GM18517 (cell line): ENCODE measurements around the gene ENC1.
"Not testable (repeated sequence)": the region's sequence is repeated elsewhere in the genome, so short reads cannot be mapped to it uniquely, and the experiment has no call there.

Source experiments
- ATAC-seq: cut with Tn5 transposase; IDR thresholded peaks from one replicate; pipeline ENCODE4 v1.9.1; 2021; ENCODE audit warnings: mild to moderate bottlenecking, moderate library complexity; ENCODE audit not compliant: unreplicated experiment

ENC1 gene, protein sequence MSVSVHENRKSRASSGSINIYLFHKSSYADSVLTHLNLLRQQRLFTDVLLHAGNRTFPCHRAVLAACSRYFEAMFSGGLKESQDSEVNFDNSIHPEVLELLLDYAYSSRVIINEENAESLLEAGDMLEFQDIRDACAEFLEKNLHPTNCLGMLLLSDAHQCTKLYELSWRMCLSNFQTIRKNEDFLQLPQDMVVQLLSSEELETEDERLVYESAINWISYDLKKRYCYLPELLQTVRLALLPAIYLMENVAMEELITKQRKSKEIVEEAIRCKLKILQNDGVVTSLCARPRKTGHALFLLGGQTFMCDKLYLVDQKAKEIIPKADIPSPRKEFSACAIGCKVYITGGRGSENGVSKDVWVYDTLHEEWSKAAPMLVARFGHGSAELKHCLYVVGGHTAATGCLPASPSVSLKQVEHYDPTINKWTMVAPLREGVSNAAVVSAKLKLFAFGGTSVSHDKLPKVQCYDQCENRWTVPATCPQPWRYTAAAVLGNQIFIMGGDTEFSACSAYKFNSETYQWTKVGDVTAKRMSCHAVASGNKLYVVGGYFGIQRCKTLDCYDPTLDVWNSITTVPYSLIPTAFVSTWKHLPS

DNA sequence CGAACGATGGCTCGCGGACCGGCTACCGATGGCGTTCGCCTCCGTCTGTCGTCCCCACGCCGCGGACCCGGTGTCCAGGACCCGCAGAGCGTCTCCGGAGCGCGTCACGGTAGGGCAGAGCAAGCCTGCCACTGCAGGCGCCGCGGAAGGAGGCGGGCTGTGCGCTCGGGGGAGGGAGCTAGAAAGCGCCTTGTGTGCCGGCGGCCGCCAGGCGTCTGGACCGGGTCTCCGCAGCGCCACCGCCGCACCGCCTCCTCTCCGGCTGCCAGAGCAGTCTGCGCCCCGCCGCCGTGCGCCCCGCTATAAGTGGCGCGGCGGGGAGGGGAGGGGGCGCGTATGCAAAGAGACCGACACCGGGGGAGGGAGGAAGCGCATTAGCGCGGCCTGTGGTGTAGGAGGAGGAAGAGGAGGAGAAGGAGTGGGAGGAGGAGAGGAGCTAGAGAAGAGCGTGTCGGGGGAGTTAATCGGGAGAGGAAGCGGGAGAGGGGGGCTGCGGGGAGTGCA is at the start of gene ENC1:
ENC1 (minus strand) TSS at position 279 of the 504 bp plus-strand sequence. CDS start 4,243 bp downstream, outside the sequence.
- peak; percentile 51 for ATAC-seq

DNA sequence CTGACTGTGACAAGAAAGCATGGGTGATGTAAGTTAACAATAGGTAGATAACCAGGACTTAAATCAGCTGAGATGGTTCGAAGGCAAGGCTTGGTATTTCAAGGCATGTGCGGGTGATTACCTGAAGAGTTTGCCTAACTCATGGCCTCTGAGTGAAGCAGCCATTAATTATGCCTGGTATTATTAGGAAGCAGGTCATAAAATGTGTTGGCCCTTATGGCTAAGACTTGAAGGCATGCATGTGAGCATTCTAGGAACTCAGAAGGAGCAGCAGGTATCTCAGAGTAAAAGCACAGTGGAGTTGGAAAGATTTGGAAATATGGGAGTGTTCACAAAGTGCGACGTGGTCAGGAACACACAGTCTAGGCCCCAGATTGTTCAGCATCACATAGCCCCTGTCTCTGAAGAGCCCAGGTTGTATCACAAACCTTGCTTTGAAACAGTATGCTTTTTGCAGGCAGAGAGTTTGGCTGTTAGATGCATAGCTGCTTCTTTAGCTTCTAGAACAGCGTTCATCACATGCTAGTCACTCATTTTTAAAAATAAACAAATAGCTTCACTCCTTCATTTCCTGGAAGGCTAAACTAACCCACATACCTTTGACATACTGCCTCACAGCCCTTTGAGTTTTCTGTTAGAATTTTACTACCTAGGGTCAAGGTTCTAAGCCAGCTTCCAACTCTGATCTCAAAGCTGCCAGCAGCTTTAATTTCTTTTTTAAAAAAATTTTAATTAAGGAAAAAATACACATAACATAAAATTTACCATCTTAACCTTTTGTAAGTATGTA is 46.6 kb upstream of the ENC1 start:
- ATAC-seq: no peak

DNA sequence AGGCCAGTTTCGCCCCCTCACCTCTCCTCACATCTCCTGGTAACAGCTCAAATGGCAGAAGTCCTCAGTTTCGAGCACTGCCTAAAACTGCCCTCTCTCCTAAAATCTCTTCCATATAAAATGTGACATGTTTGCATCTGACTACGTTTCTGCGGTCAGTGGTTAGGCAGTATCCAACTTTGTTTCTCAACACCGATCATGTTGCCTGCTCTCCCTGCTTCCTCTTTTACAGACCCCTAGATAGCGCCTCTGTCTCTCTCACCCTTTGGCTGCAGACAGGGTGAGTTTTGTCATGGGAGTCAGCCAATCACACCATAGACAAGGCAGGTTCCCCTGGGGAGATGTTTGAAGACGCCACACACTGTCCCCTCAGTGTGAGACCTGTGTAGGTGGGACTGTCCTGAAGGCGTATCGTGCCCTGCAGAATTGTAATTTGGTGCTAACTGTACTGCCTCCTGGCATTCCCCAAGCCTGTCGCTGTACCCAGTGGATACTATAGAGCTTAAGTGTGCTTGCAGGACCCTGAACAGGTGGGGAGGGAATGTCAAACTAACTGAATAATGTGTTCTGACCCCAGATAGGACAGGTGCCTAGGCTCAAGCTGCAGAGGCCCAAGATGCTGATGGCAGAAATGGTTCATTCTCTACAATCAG is 45.6 kb upstream of the ENC1 start:
- peak; percentile 54 for ATAC-seq

DNA sequence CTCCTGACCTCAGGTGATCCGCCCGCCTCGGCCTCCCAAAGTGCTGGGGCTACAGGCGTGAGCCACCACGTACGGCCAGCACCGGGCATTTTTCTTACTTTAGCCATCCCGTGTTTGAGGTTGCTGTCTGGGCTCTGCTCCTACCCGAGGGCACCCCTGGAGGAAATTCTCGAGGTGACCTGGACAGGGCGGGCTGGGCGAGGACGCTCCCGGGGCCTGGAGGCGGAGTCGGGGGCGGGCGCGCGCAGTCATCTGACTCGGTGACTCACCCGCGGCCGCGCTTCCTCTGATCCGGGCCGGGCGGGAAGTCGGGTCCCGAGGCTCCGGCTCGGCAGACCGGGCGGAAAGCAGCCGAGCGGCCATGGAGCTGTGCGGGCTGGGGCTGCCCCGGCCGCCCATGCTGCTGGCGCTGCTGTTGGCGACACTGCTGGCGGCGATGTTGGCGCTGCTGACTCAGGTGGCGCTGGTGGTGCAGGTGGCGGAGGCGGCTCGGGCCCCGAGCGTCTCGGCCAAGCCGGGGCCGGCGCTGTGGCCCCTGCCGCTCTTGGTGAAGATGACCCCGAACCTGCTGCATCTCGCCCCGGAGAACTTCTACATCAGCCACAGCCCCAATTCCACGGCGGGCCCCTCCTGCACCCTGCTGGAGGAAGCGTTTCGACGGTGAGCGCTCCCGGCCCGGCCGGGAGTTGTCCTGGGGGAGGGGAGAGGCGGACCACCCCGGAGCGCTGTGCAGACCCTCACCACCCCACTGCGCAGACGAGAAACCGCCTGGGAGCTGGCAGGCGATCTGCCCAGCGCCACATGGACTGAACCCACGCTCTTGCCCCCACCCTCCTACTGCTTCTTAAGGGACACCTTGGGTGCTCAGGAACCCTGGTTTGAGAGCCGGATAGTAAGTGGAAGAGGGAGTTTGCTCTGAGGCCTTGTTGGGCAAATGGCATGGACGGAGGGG is 44.6 kb upstream of the ENC1 start, which contains the start of gene HEXB:
HEXB (plus strand) TSS at position 334 of the 952 bp plus-strand sequence; CDS start at position 362, 28 bp downstream.
- peak; percentile 63 for ATAC-seq

DNA sequence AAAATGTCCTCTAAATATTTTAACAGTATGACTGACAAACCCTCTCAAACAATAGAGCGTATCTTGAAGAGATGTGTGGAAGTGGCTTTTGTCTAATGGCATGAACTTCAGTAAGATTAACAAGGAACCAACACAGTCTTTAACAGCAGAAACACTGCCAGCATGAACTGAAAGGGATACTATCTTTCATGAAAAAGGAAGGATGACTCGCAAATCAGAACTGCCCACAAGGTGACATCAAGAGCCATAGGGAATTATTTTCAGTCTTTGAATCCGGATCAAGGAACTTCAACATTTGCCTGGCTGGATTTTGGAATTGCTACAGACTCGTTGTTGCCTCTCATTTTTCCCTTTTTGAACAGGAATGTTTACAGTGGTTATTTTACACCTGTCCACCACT is 39.4 kb upstream of the ENC1 start:
- no peak for ATAC-seq

DNA sequence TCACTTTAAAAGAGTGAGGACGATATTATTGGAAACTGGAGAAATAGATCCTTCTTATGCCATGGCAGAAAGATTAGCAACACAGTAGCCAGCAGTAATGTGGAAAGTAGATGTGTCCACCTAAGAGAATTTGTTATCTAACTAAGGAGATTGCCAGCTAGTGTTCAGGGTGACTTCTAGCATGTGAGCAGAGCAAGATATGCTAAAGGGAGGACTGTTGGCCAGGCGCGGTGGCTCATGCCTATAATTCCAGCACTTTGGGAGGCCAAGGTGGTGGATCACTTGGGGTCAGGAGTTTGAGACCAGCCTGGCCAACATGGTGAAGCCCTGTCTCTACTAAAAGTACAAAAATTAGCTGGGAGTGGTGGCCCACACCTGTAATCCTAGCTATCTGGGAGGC is 38.8 kb upstream of the ENC1 start:
- ATAC-seq: not testable (repeated sequence)

DNA sequence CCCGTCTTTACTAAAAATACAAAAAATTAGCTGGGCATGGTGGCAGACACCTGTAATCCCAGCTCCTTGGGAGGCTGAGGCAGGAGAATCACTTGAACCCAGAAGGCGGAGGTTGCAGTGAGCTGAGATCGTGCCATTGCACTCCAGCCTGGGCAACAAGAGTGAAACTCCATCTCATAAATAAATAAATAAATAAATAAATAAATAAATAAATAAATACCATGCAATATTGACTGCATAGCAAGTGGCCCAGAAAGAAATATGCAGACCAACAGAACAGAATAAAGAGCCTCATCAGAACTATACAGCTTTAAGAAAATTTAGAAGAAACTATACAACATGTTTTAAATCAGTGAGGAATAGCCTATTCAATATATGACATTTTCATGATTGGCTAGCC is 37.6 kb upstream of the ENC1 start:
- not testable (repeated sequence) for ATAC-seq

DNA sequence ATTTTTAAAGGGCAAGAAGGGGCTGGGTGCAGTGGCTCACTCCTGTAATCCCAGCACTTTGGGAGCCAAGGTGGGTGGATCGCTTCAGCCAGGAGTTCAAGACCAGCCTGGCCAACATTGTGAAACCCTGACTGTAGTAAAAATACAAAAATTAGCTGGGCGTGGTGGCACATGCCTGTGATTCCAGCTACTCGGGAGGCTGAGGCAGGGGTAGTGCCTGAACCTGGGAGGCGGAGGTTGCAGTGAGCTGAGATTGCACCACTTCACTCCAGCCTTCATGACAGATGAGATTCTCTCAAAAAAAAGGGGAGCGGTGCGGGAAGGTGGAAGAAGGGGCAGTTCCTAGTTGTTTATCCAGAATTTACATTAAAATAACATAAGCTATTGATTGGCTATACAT is 35.9 kb upstream of the ENC1 start:
- not testable (repeated sequence) for ATAC-seq

DNA sequence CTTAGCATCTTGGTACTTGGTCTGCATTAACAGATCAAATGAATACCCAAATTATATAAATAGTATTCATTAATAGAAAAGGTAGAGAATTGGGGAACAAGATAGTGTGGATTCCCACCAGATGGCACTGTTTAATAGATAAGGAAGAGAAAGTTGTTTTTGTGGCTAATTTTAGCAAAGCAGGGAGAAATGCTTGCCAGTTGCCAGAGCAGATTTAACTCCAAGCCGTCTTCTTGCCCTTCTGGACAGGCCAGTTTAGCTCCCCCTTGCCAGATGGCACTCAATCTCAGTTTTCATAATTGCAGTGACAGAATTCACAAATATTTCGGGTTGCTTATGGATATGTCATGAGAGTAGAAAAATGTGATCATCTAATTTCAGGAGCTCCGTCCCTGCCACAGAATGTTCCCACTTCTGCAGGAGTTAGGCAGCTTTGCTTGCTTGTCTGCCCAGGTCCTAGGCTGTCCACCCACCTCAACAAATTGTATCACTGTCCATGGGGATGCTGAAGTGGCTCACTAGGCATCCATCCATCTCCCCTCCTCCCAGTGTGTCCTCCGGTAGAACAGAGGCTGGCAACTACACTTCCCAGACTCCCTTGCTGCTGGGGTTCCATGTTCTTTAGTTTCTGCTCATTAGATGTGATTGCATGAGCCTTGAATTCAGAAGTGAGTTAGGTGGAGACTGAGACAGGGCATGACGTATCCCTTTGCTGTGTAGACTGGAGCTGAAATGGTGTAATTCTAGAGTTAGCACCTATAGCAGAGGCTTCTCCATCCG is 32.7 kb upstream of the ENC1 start:
- ATAC-seq: no peak

DNA sequence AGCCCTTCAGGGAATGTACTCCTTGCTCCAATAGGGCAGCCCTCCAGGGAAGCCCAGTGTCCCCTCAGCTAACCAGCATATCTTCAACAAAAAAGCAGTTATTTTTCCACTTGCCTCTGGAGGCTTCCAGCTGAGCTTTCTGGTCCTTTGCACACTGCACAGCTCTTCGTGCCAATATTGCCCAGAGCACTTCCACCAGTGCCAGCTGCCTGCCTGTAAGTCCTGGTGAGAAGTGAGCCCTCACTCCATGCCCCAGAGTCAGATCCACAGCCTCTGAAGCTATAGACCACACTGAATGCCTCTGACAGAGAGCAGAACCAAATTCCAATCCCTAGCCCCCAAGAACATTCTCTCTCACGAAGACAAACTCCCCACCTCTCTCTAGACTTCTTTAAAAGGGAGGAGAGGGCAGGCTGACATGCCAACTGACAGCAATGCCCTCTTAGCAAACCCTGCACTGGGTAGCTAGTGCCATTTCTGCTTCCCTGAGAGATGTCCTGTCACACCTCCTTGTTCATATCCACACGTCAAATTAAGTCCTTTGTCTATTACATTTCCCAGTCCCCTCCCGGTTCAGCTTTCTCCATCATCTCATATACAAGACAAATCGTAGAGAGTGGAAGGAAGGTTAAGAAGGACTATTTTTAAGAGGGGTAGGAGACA is 31.8 kb upstream of the ENC1 start:
- no peak for ATAC-seq

DNA sequence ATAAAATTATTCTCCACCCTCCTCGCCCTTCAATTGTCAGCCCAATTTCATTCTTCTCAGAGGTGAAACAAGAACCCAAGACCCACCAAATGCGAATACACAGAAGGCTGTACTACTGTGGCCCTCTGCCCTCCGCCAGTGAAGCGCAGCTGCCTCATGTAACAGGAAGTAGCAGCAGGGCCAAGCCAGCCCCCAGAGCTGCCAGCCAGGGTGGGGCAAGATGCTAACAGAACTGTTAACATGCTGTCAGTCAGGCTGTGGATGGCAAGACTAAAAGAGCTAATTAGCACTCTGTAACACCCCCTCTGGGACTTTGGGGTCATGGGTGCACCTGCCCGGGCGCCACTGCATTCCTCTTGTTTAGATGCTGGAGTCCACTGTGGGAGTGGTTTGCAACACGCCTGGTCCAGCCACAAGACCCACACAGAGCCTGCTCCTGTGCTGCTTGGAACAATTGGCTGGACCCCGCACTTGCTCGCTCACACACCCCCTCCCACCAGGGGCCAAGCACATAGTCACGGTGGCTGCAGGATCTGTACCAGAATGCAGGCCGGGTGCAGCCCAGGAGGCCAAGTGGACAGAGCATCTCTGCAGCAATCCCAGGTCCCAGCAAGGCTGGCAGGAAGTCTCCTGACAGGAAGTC is 30.0 kb upstream of the ENC1 start:
- no peak for ATAC-seq

DNA sequence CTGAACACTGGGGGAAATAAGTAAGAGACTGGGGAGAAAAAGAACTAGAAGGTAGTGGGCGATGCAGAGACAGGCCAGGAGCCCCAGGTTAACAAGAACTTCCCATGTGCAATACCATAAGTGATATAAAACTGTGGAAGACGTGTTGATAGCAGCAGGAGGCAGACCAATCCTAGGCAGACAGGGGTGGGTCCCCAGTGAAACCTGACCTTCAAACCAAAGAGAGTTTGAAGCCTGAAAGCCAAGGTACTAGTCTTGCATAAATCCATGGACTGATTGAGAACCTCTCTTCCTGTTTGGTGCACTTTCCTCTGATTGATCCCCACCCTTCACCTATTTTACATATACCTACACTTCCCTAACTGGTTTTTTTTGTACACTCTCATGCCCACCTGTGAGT is 29.3 kb upstream of the ENC1 start:
- ATAC-seq: no peak

DNA sequence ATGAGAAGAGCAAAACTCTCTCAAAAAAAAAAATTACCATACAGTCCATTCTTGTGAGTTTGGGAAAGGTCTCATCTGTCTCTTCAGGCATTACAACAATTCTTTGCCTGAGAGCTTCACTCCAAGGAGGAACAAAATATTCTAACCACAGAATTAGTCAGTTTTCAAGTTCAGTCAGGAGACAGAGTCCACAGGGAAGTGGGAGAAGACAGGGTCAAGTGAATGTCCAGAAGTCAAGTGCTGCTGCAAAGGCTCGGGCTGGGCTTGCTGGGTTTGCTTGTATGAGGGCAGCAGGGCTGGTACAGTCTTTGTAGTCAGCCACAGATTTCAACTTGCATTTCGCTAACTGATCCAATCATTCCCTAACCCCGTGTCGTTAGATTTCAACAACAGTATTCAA is 26.9 kb upstream of the ENC1 start:
- ATAC-seq: no peak

DNA sequence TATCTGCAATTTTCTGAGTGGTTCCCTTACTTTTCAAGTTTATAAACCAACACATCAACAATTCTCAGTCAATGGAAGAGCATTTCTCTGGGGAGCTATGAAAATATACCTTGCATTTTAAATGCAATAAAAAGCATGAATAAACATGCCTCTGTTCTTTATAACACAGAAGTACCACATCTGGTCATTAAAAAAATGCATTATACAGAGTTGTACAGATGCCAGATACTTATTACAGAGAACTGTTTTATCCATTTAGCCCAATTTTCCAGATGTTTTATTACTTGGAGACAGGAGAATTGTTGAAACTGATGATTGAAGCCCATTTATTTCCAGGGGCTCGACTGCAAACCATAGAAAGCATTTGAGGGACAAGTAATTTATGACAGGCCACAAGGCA is 25.3 kb upstream of the ENC1 start:
- no peak for ATAC-seq

DNA sequence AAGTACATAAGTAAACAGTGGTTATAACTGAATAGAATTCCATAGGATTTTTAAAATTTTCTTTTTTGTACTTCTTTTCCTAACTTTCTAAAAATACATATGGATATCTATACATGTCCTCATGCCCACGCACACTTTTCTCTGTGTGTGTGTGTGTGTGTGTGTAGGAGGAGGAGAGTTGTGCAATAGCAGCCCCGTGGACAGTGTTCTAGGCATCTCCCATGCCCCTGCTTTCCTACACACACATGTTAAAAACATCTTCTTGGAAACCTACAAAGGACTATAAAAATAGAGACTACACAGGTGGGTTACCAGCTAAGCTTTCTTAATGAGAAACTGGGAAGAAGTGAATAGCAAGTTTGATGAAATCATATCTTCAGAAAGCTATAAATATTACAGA is 24.7 kb upstream of the ENC1 start:
- ATAC-seq: no peak

DNA sequence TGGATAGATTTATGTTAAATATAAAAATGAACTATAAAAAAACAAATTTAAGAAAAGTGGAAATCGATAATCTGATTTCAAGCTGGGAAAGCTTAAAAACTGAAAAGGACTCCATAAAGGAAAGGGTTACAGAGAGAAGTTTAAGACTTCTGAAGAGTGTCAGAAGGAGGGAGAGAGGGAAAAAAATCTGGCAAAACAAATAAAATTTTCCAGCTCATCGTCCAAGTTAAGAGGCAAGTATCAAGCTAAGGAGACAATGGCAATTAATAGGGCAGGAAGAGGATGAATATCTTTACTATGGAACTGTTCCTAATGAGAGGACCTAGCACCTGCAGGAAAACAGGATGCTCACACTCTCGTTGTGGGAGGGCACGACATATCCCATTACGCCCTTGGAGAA is 24.0 kb upstream of the ENC1 start:
- no peak for ATAC-seq

DNA sequence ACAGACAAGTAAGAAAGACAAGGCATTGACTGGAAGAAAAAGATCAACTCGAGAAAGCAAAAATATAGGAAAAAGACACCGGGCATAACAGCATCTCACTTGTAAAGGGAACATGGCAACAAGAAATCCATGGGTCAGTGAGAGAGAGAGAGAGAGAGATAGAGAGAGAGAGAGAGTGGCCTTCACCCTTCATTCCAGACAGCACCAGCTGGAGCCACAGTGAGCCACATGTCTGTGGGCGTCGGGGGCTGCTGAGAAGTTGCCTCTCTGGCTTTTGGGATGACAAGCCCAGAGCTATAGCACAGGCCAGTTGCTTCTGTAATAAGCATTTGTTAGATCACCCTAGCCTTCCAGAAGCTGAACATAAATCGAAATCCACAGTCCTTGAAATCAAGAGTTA is 20.3 kb upstream of the ENC1 start:
- ATAC-seq: no peak

DNA sequence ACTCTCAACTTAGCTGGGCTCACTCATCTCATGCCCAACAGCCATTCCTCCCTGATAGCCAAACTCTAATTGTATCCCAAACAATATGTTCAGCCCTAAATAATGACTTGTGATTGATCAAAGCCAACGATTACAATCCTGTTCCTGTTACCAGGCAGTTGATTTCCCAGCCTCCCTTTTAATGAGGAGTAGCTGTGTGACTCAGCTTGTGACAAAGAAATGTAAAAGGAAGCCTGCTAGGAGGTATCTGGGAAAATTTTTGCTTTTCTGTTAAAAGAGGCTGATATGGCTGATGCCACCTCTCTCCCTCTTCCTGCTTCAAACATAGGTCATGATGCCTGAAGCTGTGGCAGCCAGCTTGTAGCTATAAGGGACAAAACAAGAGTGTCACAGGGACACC is 19.6 kb upstream of the ENC1 start:
- no peak for ATAC-seq
